Measurements from ENCODE around the gene SETDB1. TPM values are rescaled to one million over a fixed set of nuclear protein-coding genes. Genes with fewer than 3 reads are reported as not detected.
A peak's percentile ranks its signal among the peaks of the same experiment; 100 is the strongest.

Gene SETDB1
- total RNA-seq, 2 donors from 2014 or later = 44.0 to 51.0 TPM

DNA sequence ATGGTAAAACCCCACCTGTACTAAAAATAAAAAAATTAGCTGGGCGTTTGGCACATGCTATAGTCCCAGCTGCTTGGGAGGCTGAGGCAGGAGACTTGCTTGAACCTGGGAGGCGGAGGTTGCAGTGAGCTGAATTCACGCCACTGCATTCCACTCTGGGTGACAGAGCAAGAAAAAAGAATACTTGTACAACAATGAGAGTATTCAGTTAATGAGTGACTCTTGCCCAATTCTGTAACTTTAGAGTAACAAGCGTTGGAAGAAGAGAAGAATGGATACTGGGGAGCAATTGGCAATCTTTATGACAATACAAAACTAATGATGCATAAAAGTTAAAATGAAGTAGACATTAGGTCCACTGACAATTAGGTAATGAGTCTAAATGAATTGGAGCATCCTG lies 66.5 kb downstream of the SETDB1 start:
- no peak overlapping the region for H3K27ac Mint-ChIP-seq

GRCh38 chr1:150994248-150994647 lies 68.1 kb downstream of the SETDB1 start:
- Mint-ChIP-seq H3K27ac (no peak overlapping the region), H3K4me3 (peak overlapping the region; percentile 25), H3K36me3 (ENCODE audit: low read depth) (peaks cover 3% of the 10 kb centered on the region), H3K27me3 (no peaks in the 10 kb centered on the region), H3K4me1 (peaks cover 5% of the 10 kb centered on the region)
- DNase-seq (no peak), ATAC-seq (no peak)
- H3K9me3 ChIP-seq (ENCODE audit: control insufficient read depth, low read length, poor library complexity, severe bottlenecking) = no peaks in the 10 kb centered on the region

More for the DNA sequence above, 66.5 kb downstream of the SETDB1 start:
- no peak overlapping the region for H3K4me3 Mint-ChIP-seq
- peaks cover 6% of the 10 kb centered on the region for H3K4me1 Mint-ChIP-seq
- H3K27me3 Mint-ChIP-seq = no peaks in the 10 kb centered on the region
- ATAC-seq = no peak
- DNase-seq = no peak
- no peaks in the 10 kb centered on the region for H3K9me3 ChIP-seq (ENCODE audit: control insufficient read depth, low read length, poor library complexity, severe bottlenecking)
- H3K36me3 Mint-ChIP-seq (ENCODE audit: low read depth) = peaks cover 3% of the 10 kb centered on the region

GRCh38 chr1:150995460-150995859 lies 69.3 kb downstream of the SETDB1 start:
- Mint-ChIP-seq H3K36me3 (ENCODE audit: low read depth) (peaks cover 3% of the 10 kb centered on the region), H3K4me3 (no peak overlapping the region), H3K27me3 (no peaks in the 10 kb centered on the region), H3K27ac (peak overlapping the region; percentile 81), H3K4me1 (peaks cover 5% of the 10 kb centered on the region)
- H3K9me3 ChIP-seq (ENCODE audit: control insufficient read depth, low read length, poor library complexity, severe bottlenecking) = no peaks in the 10 kb centered on the region
- no peak for DNase-seq
- no peak for ATAC-seq

GRCh38 chr1:150995896-150996295 lies 69.7 kb downstream of the SETDB1 start:
- Mint-ChIP-seq H3K27ac (peak overlapping the region; percentile 81), H3K4me3 (no peak overlapping the region), H3K36me3 (ENCODE audit: low read depth) (peaks cover 3% of the 10 kb centered on the region), H3K4me1 (peaks cover 7% of the 10 kb centered on the region), H3K27me3 (no peaks in the 10 kb centered on the region)
- DNase-seq (no peak), ATAC-seq (peak; percentile 71)
- no peaks in the 10 kb centered on the region for H3K9me3 ChIP-seq (ENCODE audit: control insufficient read depth, low read length, poor library complexity, severe bottlenecking)

DNA sequence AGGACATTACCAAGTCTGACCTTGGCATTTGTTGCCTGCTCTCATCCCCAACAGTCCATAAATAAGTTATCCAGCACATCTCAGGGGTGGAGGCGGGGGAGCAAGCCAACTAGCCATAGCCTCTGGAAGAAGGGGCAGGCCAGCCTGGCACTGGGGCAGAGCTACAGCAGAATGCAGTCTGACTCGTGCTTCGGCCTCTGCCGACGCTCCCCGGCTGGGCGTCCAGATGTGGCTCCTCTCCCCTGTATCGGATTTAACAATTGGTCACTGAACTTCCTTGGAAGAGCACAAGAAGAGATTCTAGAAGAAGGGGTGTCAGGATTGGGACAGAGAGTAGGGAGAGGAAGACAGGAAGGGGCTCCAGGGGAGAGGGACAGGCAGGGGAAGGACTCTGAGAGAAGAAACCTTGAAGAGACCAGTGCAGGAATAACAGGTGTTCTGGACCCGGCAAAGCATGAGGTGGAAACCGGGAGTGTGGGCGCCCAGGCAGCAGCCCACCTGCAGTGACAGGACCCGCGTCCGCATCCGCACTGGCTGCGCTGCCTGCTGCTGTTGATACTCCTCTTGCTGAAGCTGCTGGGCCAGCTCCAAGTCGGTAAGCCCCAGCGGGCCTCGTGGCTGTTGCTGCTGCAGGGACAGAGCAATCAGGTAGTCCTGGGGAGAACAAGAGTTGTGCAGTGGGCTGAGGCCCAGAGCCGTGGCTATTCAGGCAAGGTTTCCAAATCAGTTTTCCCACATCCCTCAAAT lies 71.1 kb downstream of the SETDB1 start:
- no peak overlapping the region for H3K27ac Mint-ChIP-seq
- no peaks in the 10 kb centered on the region for H3K27me3 Mint-ChIP-seq
- no peak for DNase-seq
- H3K4me3 Mint-ChIP-seq = no peak overlapping the region
- ATAC-seq = no peak
- H3K4me1 Mint-ChIP-seq = peaks cover 14% of the 10 kb centered on the region
- H3K36me3 Mint-ChIP-seq (ENCODE audit: low read depth) = peaks cover 8% of the 10 kb centered on the region
- no peaks in the 10 kb centered on the region for H3K9me3 ChIP-seq (ENCODE audit: control insufficient read depth, low read length, poor library complexity, severe bottlenecking)

GRCh38 chr1:150997949-150998348 lies 71.8 kb downstream of the SETDB1 start:
- H3K27me3 Mint-ChIP-seq = no peaks in the 10 kb centered on the region
- no peak overlapping the region for H3K27ac Mint-ChIP-seq
- H3K36me3 Mint-ChIP-seq (ENCODE audit: low read depth) = peaks cover 8% of the 10 kb centered on the region
- no peaks in the 10 kb centered on the region for H3K9me3 ChIP-seq (ENCODE audit: control insufficient read depth, low read length, poor library complexity, severe bottlenecking)
- DNase-seq (no peak), ATAC-seq (no peak)
- no peak overlapping the region for H3K4me3 Mint-ChIP-seq
- H3K4me1 Mint-ChIP-seq = peaks cover 20% of the 10 kb centered on the region

DNA sequence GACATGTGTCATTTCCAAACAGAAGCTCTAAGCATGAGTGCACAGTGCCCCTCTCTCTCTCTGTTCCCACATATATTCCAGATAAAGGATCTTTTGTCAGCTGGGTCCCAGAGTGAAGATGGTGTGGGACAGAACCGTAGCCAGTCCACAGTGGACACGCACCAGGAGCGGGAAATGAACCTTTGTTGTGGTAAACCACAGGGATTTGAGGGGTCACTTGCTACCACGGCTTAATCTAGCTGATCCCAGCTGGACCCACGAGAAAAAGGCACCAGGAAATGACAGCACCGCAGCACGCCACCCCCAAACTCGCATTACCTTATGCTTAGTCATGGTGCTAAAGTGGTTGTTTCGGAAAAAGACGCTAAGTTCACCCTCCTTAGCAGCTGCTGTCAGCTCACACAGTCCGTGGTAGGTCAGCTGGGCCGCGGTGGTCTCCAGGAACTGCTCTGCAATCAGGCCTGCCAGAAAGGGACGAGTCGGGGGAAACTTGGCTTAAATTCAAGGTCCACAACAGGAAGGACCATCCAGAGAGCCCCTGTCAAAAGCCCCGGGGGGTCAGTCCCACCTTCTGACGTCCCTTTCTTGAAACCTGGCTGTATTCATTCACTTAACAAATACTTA lies 73.0 kb downstream of the SETDB1 start:
- ATAC-seq (no peak), DNase-seq (no peak)
- H3K27ac Mint-ChIP-seq = no peak overlapping the region
- H3K27me3 Mint-ChIP-seq = no peaks in the 10 kb centered on the region
- H3K4me1 Mint-ChIP-seq = peaks cover 26% of the 10 kb centered on the region
- no peak overlapping the region for H3K4me3 Mint-ChIP-seq
- no peaks in the 10 kb centered on the region for H3K9me3 ChIP-seq (ENCODE audit: control insufficient read depth, low read length, poor library complexity, severe bottlenecking)
- H3K36me3 Mint-ChIP-seq (ENCODE audit: low read depth) = peaks cover 8% of the 10 kb centered on the region

- Mint-ChIP-seq H3K27me3 (no peaks in the 10 kb centered on the region), H3K4me3 (no peak overlapping the region), H3K27ac (no peak overlapping the region), H3K36me3 (ENCODE audit: low read depth) (peaks cover 8% of the 10 kb centered on the region), H3K4me1 (peaks cover 29% of the 10 kb centered on the region)
- no peaks in the 10 kb centered on the region for H3K9me3 ChIP-seq (ENCODE audit: control insufficient read depth, low read length, poor library complexity, severe bottlenecking)
- ATAC-seq (no peak), DNase-seq (no peak)
Measured at GRCh38 chr1:150999926-151000325, 73.8 kb downstream of the SETDB1 start.

GRCh38 chr1:151000408-151000807 lies 74.2 kb downstream of the SETDB1 start:
- ATAC-seq = no peak
- Mint-ChIP-seq H3K4me1 (peaks cover 30% of the 10 kb centered on the region), H3K27ac (no peak overlapping the region), H3K27me3 (no peaks in the 10 kb centered on the region), H3K4me3 (no peak overlapping the region), H3K36me3 (ENCODE audit: low read depth) (peaks cover 8% of the 10 kb centered on the region)
- DNase-seq = no peak
- H3K9me3 ChIP-seq (ENCODE audit: control insufficient read depth, low read length, poor library complexity, severe bottlenecking) = no peaks in the 10 kb centered on the region

DNA sequence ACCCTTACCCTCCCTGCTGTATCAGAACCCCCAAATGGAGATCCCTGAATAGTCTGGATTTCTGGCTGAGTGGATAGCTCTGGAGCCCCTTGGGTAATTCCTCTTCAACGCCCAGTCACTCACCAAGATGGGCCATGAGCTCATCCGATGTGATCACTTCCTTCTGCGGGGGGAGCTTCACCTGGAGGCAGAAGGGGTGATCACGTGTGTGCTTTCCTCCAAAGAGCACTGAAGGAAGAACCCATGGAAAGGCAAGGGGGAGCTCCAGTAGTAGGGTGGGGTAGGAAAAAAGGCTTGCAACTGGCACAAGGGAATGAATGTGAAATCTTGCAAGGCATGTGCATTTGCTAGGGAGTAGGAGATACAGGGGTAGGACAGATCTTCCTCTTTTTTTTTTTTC lies 75.4 kb downstream of the SETDB1 start:
- DNase-seq (no peak), ATAC-seq (no peak)
- no peak overlapping the region for H3K4me3 Mint-ChIP-seq
- H3K27ac Mint-ChIP-seq = peak overlapping the region; percentile 99
- peaks cover 8% of the 10 kb centered on the region for H3K36me3 Mint-ChIP-seq (ENCODE audit: low read depth)
- peaks cover 38% of the 10 kb centered on the region for H3K4me1 Mint-ChIP-seq
- H3K27me3 Mint-ChIP-seq = no peaks in the 10 kb centered on the region
- no peaks in the 10 kb centered on the region for H3K9me3 ChIP-seq (ENCODE audit: control insufficient read depth, low read length, poor library complexity, severe bottlenecking)

DNA sequence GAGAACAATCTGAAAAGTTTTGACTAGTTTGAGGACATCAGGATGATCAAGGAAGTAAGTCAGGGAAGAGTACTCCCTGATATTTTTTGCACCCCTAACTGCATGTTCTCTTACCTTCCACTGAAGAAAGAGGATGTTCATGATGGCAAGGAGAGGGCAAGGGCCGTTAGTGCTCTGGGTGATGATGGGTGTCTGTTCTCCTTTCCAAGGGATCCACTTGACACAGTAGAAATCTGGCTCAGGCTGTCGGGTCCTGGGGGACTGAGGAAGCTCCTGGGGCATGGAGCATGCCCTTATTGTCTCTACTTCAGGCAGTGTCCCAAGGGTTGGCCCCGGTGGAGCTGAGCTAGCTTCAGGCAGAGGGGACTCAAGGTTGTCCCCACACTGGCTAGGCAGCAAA lies 75.9 kb downstream of the SETDB1 start:
- ATAC-seq = no peak
- DNase-seq = no peak
- peak overlapping the region; percentile 99 for H3K27ac Mint-ChIP-seq
- no peaks in the 10 kb centered on the region for H3K27me3 Mint-ChIP-seq
- H3K9me3 ChIP-seq (ENCODE audit: control insufficient read depth, low read length, poor library complexity, severe bottlenecking) = no peaks in the 10 kb centered on the region
- H3K36me3 Mint-ChIP-seq (ENCODE audit: low read depth) = peaks cover 7% of the 10 kb centered on the region
- no peak overlapping the region for H3K4me3 Mint-ChIP-seq
- peaks cover 42% of the 10 kb centered on the region for H3K4me1 Mint-ChIP-seq

DNA sequence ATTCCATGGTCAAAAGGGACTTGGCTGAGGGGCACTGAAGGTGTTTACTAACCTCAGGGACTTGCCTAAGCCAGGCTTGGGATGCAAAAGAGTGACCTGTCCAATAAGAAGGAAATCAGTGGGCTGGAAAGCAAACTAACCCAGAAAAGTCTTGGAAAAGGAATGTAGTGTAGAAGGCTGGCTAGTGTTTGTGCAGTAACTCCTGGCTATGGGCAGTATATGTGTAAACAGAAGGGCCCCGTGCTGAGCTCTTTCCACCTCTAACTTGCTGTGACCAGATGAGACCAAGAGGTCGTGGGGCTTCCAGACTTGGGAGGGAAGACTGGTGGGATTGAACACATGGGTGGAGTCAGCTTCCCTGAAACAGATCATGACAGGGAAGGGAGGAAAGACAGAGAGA lies 76.4 kb downstream of the SETDB1 start:
- Mint-ChIP-seq H3K27ac (peak overlapping the region; percentile 99), H3K27me3 (no peaks in the 10 kb centered on the region), H3K36me3 (ENCODE audit: low read depth) (peaks cover 4% of the 10 kb centered on the region), H3K4me1 (peaks cover 45% of the 10 kb centered on the region), H3K4me3 (peak overlapping the region; percentile 82)
- DNase-seq (no peak), ATAC-seq (no peak)
- H3K9me3 ChIP-seq (ENCODE audit: control insufficient read depth, low read length, poor library complexity, severe bottlenecking) = no peaks in the 10 kb centered on the region

DNA sequence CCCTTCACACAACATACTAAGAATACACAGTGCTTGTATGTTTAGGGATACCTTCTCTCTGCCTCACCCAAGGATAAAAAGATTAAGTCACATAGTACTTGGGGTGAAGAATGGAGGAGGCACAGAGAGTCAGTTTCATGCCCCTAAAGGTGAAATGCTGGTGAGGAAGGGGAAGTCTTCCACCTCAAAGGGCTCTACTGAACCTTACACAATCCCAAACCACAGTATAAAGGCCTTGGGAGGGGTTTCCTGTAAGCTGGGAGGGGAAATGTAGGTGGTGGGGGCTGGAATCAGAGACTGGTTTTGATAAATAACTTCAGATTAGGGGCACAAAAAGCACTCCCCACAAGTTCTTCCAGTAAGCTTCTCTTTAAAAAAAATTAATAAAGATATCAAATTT lies 77.0 kb downstream of the SETDB1 start:
- peaks cover 4% of the 10 kb centered on the region for H3K36me3 Mint-ChIP-seq (ENCODE audit: low read depth)
- no peak for DNase-seq
- no peak for ATAC-seq

More for the DNA sequence above, 77.0 kb downstream of the SETDB1 start:
- Mint-ChIP-seq H3K27ac (peak overlapping the region; percentile 99), H3K27me3 (no peaks in the 10 kb centered on the region), H3K4me3 (peak overlapping the region; percentile 82), H3K4me1 (peaks cover 49% of the 10 kb centered on the region)
- no peaks in the 10 kb centered on the region for H3K9me3 ChIP-seq (ENCODE audit: control insufficient read depth, low read length, poor library complexity, severe bottlenecking)
